ENCODE data around the gene DMRT1.

GRCh38 chr9:1014225-1014624 lies 172.7 kb downstream of the DMRT1 start:
- no peak for TF ChIP-seq CTCF (IDR thresholded peaks at IDR 0.05; ENCODE audit: low read depth, low read length)
- TF ChIP-seq POLR2A (IDR thresholded peaks at IDR 0.05; ENCODE audit: extremely low read depth, insufficient read length): no peak
- TF ChIP-seq MYC (IDR thresholded peaks at IDR 0.05; ENCODE audit: low read depth, low read length): no peak
- no peak for TF ChIP-seq MAX (IDR thresholded peaks at IDR 0.05; ENCODE audit: low read depth, low read length)
